Measurements from ENCODE around the gene SPEN. TPM values are rescaled to one million over a fixed set of nuclear protein-coding genes. Genes with fewer than 3 reads are reported as not detected.

SPEN gene
- total and polyA plus RNA-seq, 2 of the 13 experiments (the other 11 are each of a cell fraction or from before 2014, with no cell fraction given): 4.8 to 14.0 TPM

DNA sequence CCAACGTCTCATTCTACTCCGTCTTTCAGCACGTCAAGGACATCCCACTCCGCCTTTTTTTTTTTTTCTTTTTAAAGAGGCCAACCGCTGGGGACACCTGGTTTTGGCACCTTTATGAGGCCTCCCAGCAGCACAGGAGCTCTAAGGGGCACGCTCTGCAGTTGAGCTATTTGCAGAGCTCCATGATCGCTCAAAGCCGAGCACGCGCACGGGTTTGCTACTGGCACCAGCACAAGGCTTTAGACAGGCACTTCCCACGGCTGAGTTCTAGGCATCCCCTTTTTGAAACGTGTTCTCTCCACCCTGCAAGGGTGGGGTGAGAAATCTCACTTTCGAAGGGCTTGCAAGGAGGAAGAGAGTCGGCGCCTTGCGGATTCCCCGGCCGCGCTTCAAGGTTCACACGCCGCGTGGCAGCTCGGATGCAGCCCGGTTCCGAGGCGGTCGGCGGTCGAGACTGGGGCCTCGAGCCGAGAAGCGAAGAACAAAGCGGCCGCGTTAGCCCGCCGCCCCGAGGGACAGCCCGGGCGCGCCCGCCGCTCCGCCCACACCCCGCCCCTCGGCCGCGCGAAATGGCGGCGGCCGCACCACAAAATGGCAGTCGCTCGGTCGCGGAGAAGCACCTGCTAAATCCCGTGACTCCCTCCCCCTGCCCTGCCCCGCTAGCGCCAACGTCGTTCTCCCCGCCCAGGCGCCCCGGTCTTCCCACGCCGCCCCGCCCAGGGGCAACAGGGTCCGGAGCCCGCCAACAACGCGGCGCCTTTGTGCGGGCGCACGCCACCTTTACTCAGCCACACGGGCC lies 12.9 kb upstream of the SPEN start (continued):
- TF ChIP-seq ATF6 (CRISPR knock-in tag; conservative IDR thresholded peaks at IDR 0.05): no peak; the same call in 1 of the 2 replicates
- no peak for TF ChIP-seq MBD4 (IDR thresholded peaks at IDR 0.05; ENCODE audit: borderline replicate concordance, low read length)
- TF ChIP-seq ZNF296 (CRISPR knock-in tag; conservative IDR thresholded peaks at IDR 0.05): no peak
- no peak for TF ChIP-seq ZNF644 (CRISPR knock-in tag; IDR thresholded peaks at IDR 0.05; ENCODE audit: low read depth)
- TF ChIP-seq RARA (CRISPR knock-in tag; IDR thresholded peaks at IDR 0.05): 0 out of 2 replicates have a peak, but pooled peaks have one; percentile 9
- TF ChIP-seq ZNF720 (CRISPR knock-in tag; IDR thresholded peaks at IDR 0.05): no peak
- TF ChIP-seq ZNF446 (CRISPR knock-in tag; IDR thresholded peaks at IDR 0.05): peak; percentile 19; the same call in 1 of the 2 replicates
- TF ChIP-seq HMGXB4 (CRISPR knock-in tag; IDR thresholded peaks at IDR 0.05; ENCODE audit: borderline replicate concordance in 1 of 2, low read depth in 1 of 2): peak in 1 of 2 experiments; percentile 39; a peak in 1 of 4 replicates
- TF ChIP-seq SRSF4 (IDR thresholded peaks at IDR 0.05; ENCODE audit: low read depth, low read length, poor library complexity, severe bottlenecking): no peak
- peak; percentile 54; the same call in 1 of the 2 replicates for TF ChIP-seq ETV6 (CRISPR knock-in tag; conservative IDR thresholded peaks at IDR 0.05)
- 0 out of 2 replicates have a peak, but pooled peaks have one; percentile 65 for TF ChIP-seq SRY (CRISPR knock-in tag; IDR thresholded peaks at IDR 0.05)
- peak; percentile 93; the same call in 1 of the 2 replicates for TF ChIP-seq SALL2 (CRISPR knock-in tag; IDR thresholded peaks at IDR 0.05)
- TF ChIP-seq TSC22D2 (CRISPR knock-in tag; IDR thresholded peaks at IDR 0.05; ENCODE audit: borderline replicate concordance): peak; percentile 46
- no peak for TF ChIP-seq ZUFSP (CRISPR knock-in tag; IDR thresholded peaks at IDR 0.05; ENCODE audit: borderline replicate concordance)
- TF ChIP-seq ADNP (CRISPR knock-in tag; IDR thresholded peaks at IDR 0.05): no peak
- TF ChIP-seq PRDM15 (CRISPR knock-in tag; IDR thresholded peaks at IDR 0.05): peak; percentile 66; the same call in 1 of the 2 replicates
- TF ChIP-seq ZBTB25 (CRISPR knock-in tag; IDR thresholded peaks at IDR 0.05): peak; percentile 88; the same call in 1 of the 2 replicates
- no peak for TF ChIP-seq PCBP1 (IDR thresholded peaks at IDR 0.05; ENCODE audit: borderline replicate concordance, low read depth, low read length)
